Stimulated activated CD4-positive, alpha-beta T cell treated with anti-CD3 and anti-CD28 coated beads, Interleukin-1b, Interleukin-23, amount 100 ng/mL, for 48 hours (primary cell): ENCODE measurements around the gene UGGT2.
"Not testable (repeated sequence)": the region's sequence is repeated elsewhere in the genome, so short reads cannot be mapped to it uniquely, and the experiment has no call there.

Experiments used
- DNase-seq: peaks from one replicate; pipeline ENCODE4 v3.0.0-alpha.2; 2020

The UGGT2 gene

GRCh38 chr13:95791084-95791722 lies 262.0 kb downstream of the UGGT2 start:
- DNase-seq, result no peak

DNA sequence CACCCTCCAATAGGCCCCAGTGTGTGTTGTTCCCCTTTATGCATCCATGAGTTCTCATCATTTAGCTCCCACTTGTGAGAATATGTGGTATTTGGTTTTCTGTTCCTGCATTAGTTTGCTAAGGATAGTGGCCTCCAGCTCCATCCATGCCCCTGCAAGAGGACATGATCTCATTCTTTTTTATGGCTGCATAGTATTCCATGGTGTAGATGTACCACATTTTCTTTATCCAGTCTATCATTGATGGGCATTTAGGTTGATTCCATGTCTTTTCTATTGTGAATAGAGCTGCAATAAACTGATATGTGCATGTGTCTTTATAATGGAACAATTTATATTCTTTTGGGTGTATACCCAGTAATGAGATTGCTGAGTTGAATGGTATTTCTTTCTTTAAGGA lies 263.9 kb downstream of the UGGT2 start:
- DNase-seq, result not testable (repeated sequence)

GRCh38 chr13:95788100-95788463 lies 265.1 kb downstream of the UGGT2 start:
- DNase-seq, result no peak

DNA sequence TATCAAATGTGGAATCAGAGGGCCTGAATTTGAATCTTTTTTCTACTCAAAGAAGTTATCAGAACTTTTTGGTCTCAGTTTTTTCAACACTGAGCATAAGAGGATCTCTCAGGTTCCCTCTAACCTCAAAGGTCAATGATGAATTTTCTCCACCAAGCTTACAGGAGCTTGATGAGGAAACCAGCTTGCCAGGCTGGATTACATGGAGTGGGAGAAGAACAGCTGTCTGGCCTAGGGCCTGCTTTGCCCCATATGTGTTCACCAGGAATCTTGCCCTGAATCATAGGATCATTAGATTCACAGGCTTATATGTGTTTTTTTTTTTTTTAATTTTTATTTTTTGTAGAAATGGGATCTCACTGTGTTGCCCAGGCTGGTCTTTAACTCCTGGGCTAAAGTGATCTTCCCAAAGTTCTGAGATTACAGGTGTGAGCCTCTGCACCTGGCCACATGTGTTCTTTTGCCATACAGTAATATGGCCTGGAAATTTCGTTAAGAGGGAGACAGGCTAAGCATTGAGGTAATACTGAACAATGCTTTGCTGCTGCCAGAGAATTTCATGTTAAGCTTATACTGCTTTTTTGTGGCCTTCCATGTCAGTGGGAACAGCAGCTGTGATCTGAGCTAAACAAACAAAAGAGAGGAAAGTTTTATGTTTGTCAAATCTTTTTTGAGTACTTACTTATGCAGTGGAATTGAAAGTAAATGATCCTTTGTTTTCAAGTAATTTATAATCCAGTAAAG lies 265.7 kb downstream of the UGGT2 start:
- no peak for DNase-seq

DNA sequence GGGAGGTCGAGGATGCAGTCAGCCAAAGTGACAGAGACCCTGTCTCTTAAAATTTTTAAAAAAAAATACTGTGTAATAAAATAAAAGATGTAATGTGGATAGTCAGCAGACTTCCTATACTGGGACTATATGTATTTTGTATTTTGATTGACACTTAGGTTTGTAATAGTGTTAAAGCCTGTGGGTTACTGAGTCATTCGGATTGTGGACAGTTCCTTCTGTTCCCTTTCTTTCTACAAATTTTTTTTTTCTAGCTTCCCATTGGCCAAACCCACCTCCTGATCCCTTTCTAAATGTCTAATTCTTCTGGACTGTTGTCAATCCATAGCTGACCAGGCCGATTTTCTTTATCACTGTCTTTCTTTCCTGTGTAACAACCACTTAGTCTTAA lies 268.3 kb downstream of the UGGT2 start:
- no peak for DNase-seq

GRCh38 chr13:95784161-95784899 lies 268.9 kb downstream of the UGGT2 start:
- no peak for DNase-seq

DNA sequence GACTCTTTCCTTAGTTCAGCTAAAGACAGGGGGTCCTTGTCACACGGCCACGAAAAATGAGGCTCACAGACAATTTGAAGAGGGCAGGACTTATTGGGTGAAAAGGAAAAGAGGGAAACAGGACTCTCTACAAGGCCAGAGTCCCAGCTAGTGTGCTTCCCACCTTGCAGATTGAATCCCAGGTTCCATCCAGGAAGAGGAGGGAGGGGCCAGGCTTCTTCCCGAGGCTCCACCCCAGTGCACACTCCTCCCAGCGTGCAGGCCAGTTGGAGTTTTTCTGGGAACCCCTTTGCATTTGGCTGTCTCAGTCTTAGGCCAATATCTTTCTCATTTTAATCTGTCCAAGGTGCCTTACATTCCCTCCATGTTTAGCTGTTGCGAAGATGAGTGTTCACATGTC lies 269.5 kb downstream of the UGGT2 start:
- no peak for DNase-seq

GRCh38 chr13:95781940-95782339 lies 271.3 kb downstream of the UGGT2 start:
- not testable (repeated sequence) for DNase-seq

GRCh38 chr13:95781016-95781415 lies 272.2 kb downstream of the UGGT2 start:
- no peak for DNase-seq

- no peak for DNase-seq
Observed at GRCh38 chr13:95779522-95779921, 273.7 kb downstream of the UGGT2 start.

DNA sequence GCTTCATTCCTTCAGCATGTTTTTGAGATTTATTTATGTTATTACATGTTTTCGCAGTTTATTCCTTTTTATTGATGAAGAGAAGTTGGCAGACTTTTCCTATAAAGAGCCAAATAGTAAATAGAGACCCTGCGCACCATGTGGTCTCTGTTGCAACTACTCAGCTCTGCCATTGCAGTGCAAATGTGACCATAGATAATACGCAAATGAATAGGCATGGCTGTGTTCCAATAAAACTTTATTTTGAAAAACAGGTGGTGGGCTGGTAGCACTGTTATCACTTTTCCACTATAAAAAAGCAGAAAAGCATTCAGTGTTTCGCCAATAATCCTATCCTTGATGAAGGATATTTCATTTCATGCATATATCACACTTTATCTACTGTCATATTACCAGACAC lies 281.3 kb downstream of the UGGT2 start:
- no peak for DNase-seq

DNA sequence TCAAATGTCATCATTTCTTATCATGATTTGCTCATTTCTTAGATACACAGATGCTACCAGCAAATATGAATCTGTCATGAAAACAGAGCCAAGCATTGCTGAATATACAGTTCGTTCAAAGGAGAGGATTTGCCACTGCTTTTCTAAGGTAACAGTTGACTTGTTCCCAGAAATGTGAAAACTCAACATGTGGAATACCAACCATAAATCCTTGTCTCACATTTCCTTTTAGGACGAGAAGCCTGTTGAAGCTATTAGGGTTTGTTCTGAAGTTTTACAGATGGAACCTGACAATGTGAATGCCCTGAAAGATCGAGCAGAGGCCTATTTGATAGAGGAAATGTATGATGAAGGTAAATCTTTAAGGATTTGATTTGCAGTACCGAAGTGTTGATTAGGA lies 289.6 kb downstream of the UGGT2 start:
- DNase-seq, result no peak

- not testable (repeated sequence) for DNase-seq
Observed at GRCh38 chr13:95762626-95763025, 290.6 kb downstream of the UGGT2 start.

GRCh38 chr13:95756072-95756471 lies 297.1 kb downstream of the UGGT2 start:
- DNase-seq, result no peak

GRCh38 chr13:95754069-95754468 lies 299.1 kb downstream of the UGGT2 start:
- no peak for DNase-seq

- no peak for DNase-seq
Observed at GRCh38 chr13:95752677-95753076, 300.5 kb downstream of the UGGT2 start.
